ENCODE results near the gene COMT.

GRCh38 chr22:19895160-19895849 lies 46.3 kb upstream of the COMT start:
- TF ChIP-seq CTCF (IDR thresholded peaks at IDR 0.05), result no peak
- no peak for TF ChIP-seq POLR2A (IDR thresholded peaks at IDR 0.05)
